Hair follicular keratinocyte (primary cell): ENCODE results near the gene POLA1. TPM values are rescaled to one million over a fixed set of nuclear protein-coding genes. Genes with fewer than 3 reads are reported as not detected.

Experiments
- total RNA-seq: library from RNA; depleted of rRNA; stranded (reverse); fragments of >200 nt; gene quantifications from 2 replicates; pipeline ENCODE4 v1.2.3, GENCODE V29; 2015

POLA1 gene, protein sequence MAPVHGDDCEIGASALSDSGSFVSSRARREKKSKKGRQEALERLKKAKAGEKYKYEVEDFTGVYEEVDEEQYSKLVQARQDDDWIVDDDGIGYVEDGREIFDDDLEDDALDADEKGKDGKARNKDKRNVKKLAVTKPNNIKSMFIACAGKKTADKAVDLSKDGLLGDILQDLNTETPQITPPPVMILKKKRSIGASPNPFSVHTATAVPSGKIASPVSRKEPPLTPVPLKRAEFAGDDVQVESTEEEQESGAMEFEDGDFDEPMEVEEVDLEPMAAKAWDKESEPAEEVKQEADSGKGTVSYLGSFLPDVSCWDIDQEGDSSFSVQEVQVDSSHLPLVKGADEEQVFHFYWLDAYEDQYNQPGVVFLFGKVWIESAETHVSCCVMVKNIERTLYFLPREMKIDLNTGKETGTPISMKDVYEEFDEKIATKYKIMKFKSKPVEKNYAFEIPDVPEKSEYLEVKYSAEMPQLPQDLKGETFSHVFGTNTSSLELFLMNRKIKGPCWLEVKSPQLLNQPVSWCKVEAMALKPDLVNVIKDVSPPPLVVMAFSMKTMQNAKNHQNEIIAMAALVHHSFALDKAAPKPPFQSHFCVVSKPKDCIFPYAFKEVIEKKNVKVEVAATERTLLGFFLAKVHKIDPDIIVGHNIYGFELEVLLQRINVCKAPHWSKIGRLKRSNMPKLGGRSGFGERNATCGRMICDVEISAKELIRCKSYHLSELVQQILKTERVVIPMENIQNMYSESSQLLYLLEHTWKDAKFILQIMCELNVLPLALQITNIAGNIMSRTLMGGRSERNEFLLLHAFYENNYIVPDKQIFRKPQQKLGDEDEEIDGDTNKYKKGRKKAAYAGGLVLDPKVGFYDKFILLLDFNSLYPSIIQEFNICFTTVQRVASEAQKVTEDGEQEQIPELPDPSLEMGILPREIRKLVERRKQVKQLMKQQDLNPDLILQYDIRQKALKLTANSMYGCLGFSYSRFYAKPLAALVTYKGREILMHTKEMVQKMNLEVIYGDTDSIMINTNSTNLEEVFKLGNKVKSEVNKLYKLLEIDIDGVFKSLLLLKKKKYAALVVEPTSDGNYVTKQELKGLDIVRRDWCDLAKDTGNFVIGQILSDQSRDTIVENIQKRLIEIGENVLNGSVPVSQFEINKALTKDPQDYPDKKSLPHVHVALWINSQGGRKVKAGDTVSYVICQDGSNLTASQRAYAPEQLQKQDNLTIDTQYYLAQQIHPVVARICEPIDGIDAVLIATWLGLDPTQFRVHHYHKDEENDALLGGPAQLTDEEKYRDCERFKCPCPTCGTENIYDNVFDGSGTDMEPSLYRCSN (N-terminal part only)
- 3.4 and 13.9 TPM in 2 replicates for total RNA-seq

DNA sequence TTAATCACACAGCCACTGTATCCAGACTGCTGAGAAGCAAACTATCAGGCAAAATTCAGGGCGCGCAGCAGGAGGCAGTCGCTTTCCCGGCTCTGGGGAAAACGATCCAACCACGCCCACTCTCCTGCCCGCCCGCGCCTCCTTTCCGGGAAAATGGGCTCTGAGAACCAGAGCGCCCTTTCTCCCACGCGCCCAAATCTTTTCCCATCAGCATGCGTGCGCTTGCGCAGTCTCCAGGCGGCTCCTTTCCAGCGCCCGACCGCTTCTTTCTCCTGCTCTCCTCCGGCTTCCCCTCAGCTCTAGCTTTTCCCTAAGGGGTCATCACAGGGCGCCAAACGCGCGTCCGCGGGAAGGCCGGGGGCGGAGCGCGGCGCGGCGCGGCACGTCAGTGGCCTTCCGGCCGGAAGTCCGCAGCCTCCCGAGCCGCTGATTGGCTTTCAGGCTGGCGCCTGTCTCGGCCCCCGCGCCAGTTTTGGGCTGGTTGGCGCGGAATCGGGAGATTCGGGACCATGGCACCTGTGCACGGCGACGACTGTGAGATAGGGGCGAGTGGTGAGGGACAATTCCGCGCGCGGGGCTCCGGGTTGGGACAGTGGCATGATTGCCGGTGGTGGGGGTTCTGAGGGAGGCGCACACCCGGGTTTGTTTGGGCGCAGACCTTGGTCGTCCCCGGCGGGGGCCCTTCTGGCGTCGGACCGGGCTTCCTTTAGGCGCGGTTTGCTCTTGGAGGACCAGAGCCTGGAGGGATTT lies at the start of gene POLA1:
Gene POLA1, plus strand, starts transcription at position 466 of the 750 bp plus-strand sequence. Its CDS starts 44 bp downstream, at position 510.

DNA sequence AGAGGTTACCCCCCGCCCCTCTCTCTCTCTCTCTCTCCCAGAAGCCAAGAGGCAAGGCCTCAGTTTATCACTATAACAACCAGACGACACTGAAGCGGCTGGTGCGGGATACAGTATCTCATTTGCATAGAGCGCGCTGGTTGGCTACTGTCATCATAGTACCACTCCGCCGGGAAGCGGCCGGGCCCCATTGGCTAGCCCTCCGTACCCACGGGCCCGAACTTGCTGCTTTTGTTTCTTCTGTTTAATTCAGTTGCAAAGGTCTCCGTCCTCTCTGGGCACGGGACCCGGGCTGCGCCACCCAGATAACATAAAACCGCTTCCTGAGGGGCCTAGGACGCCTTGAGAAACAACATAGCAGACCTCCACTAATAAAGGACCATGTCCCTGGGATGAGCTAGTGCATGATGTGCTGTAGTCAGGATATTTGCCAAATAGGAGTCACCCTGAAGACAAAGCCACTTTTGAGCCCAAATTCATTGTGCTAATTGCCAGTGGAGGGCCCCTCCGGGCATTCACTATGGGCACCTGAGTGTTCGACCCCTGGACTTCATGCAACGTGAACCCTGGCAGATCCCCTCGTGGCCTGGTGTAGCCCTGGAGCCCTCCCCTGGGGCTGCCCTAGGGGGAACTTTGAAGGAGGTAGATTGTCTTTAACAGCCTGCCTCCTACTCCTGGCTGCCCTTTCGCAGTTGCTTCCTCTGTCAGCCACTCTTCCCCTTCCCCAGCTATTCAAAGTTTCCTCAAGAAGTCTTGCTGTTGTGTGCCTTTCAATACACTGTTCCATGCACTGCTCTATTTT lies 46.3 kb upstream of the POLA1 start, which contains the start of gene PCYT1B:
Gene PCYT1B, minus strand, starts transcription at position 91 of the 802 bp plus-strand sequence. CDS start 242 bp downstream, outside the sequence.

DNA sequence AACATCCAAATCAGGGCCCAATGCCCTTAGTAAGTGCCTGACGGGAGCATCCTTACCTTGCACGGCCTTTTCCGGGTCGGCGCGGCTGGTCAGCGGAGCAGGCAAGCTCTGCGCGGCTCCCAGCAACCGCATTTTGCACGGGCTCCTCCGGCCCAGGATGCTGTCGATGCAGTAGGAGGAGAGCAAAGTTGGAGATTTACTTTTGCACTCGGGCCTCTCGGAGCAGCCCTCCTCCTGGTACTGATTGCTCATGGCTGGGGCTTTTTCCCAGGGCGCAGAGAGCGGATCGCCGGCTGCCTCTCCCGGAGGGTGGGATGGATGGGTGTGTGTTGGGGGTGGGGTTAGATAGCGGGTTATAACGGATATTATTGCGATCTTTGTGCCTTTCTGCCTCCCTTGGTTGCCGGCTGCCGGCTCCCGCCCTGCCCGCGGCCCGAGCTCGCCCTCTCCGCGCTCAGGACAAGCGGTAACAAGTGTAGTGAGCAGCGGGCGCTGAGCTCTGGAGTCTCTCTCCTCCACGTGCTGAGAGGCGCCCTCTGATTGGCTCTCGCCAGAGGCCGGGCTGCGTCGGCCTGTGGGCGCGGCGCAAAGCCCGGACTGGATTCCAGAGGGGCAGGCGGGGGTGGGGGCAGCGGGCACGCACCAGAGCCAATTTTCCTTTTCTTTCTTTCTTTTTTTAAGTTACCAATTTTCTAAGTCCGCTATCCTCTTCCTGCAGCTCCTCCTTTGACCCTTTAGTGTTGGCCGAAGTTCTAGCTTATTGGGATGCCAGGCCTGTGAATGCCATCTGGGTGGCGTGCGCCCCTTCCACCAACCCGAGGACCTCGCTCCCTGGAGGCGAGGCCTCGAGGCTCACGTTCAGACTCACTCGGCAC lies 322.0 kb downstream of the POLA1 start, which contains the start of gene ARX:
Gene ARX, minus strand, starts transcription at position 480 of the 875 bp plus-strand sequence. Its CDS starts 228 bp downstream, at position 252.

Other genes starting within 250 kb of the POLA1 start
- gene PDK3, start 228.6 kb upstream of the POLA1 start, total RNA-seq, result 5.0 and 8.3 TPM in 2 replicates
- 7.2 and 8.8 TPM in 2 replicates for gene PCYT1B, start 46.6 kb upstream of the POLA1 start, total RNA-seq